Measurements from ENCODE around the gene MICU1.

Gene MICU1

DNA sequence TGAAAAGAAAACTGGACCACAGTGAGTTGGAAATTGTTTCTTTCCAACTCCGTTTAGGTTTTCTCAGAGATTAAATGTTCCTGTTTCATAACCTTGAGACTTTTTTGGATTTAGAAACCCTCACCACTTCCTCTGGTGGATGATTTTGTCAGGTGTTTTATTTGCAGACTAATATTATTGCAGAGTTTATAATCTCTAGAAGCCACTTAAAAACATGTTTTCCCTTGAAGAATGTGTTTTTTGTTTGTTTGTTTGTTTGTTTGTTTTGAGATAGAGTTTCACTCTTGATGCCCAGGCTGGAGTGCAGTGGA lies 520 bp upstream of the MICU1 start:
- DNase-seq (ENCODE audit: low read depth in 2 of 2), result no peak

- DNase-seq (ENCODE audit: low read depth in 2 of 2), result no peak
Measured at GRCh38 chr10:72625276-72625607, 637 bp downstream of the MICU1 start.

GRCh38 chr10:72622271-72622670 lies 3.6 kb downstream of the MICU1 start:
- DNase-seq (ENCODE audit: low read depth in 2 of 2), result no peak

DNA sequence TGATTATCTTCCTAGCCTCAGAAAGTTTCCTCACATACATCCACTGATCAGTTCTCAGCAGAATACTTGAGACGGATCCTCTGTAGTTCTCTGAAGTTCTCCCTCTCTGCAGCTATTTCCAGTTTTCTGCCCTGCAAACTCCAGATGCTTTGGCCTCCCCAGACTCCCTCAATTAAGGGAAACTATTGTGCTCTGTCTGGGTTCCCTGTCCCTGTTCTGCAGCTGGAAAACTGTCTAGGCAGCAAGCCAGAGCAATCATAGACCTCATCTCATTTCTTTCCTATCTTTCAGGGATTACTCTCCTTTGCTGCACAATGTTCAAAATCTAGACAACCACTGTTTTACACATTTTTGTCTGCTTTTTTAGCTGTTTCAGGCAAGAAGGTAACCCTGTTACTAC lies 9.2 kb downstream of the MICU1 start:
- DNase-seq (ENCODE audit: low read depth in 2 of 2), result no peak

- no peak for DNase-seq (ENCODE audit: low read depth in 2 of 2)
Measured at GRCh38 chr10:72615970-72616369, 9.9 kb downstream of the MICU1 start.

GRCh38 chr10:72612203-72612826 lies 13.6 kb downstream of the MICU1 start:
- DNase-seq (ENCODE audit: low read depth in 2 of 2), result no peak

DNA sequence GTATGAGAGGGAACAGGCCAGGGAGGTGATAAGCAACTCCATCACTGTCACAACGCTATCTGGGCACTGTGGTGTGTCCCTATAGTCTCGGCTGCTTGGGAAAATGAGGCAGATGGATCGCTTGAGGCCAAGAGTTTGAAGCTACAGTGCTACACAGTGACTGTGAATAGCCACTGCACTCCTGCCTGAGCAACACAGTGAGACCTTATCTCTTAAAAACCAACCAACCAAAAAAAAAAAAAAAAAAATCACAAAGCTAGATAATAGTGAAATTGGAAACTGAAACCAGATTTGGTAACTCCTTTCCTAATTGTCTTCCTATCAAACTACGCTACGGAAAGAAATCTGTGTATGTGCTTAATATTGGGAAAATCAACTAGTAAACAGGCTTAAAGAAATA lies 14.1 kb downstream of the MICU1 start:
- no peak for DNase-seq (ENCODE audit: low read depth in 2 of 2)

- DNase-seq (ENCODE audit: low read depth in 2 of 2), result no peak
Measured at GRCh38 chr10:72610466-72610865, 15.4 kb downstream of the MICU1 start.

- DNase-seq (ENCODE audit: low read depth in 2 of 2), result no peak
Measured at GRCh38 chr10:72605122-72605521, 20.8 kb downstream of the MICU1 start.

- no peak for DNase-seq (ENCODE audit: low read depth in 2 of 2)
Measured at GRCh38 chr10:72601144-72601543, 24.7 kb downstream of the MICU1 start.

GRCh38 chr10:72598769-72599701 lies 26.8 kb downstream of the MICU1 start:
- DNase-seq (ENCODE audit: low read depth in 2 of 2), result no peak

- DNase-seq (ENCODE audit: low read depth in 2 of 2), result no peak
Measured at GRCh38 chr10:72597897-72598296, 28.0 kb downstream of the MICU1 start.

DNA sequence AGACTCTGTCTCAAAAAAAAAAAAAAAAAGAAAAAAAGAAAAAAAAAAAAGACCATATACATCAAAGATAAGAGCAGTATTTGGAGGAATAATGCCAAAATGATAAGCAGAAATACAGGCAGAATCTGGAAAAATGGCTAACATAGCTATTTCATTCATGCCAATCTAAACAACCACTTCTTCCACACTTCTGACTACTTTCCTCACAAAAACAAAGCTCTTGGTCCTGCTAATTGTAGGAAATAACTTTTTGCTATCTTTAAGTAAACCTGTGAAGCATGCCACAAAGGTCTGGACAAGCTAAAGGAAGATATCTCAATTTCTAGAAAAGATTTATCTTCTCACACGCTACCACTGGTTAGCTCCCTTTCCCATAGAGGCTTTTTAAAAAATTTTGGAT lies 30.4 kb downstream of the MICU1 start:
- no peak for DNase-seq (ENCODE audit: low read depth in 2 of 2)

- no peak for DNase-seq (ENCODE audit: low read depth in 2 of 2)
Measured at GRCh38 chr10:72593963-72594362, 31.9 kb downstream of the MICU1 start.

DNA sequence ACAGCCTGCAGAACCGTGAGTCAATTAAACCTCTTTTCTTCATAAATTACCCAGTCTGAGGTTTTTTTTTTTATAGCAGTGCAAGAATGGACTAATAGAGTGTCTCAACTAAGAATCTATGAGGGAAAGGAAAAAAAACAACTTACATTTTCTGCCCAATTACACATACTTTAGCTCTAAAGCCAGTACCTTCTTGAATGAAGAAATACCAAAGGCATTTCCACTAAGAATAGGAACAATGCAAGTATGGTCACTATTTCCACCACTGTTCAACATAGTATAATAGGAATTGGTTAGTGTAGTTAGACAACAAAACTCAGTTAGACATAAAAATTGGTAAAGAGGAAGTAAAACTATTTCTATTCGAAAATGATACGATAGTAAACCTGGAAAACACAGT lies 37.6 kb downstream of the MICU1 start:
- no peak for DNase-seq (ENCODE audit: low read depth in 2 of 2)

DNA sequence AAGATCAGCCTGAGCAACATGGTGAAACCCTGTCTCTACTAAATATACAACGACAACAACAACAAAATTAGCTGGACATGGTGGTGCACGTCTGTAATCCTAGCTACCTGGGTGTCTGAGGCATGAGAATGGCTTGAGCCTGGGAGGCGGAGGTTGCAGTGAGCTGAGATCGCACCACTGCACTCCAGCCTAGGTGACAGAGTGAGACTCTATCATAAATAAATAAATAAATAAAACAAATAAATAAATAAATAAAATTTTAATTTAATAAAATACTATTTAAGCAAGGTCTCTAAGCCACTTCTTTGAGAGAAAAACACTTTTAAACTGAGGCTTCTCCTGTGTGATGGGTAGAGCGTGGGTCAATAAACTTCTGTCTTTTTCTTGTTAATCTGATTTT lies 38.3 kb downstream of the MICU1 start:
- DNase-seq (ENCODE audit: low read depth in 2 of 2), result no peak

GRCh38 chr10:72574636-72575035 lies 51.2 kb downstream of the MICU1 start:
- no peak for DNase-seq (ENCODE audit: low read depth in 2 of 2)

- no peak for DNase-seq (ENCODE audit: low read depth in 2 of 2)
Measured at GRCh38 chr10:72573079-72573478, 52.8 kb downstream of the MICU1 start.

DNA sequence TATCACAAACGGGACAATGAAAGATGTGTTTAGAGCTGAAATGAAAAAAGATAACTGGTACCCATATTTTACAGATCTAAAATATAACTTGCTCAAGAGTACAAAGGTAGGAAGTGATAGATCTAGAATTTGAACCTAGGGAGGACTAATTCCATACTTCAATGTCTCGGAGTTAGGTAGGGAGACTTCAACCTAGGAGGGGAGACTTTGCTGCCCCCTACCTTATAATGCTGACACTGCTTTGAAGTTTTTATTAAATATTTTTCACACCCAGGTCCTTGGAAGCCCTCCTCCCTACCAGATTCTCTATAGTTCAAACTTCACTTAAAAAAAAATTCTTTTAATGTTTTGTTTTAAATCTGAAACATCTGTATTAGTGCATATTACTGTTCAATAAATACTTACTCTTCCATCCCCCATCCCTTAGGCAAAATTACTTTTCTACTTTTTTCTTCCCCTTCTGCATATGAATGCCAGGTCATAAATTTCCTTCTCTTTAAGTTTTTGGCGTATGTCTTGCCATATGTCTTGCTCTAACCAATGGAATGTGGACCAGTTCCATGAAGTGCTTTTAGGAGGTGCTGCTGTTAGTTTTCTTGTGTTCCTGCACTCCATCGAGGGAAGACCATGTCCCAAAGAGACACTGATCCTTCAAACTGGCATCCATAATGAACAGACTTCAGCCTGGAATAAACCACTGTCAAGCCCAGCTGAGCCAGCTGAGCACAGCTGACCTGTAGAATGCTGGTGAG lies 57.8 kb downstream of the MICU1 start:
- DNase-seq (ENCODE audit: low read depth in 2 of 2), result no peak

GRCh38 chr10:72567421-72567820 lies 58.5 kb downstream of the MICU1 start:
- no peak for DNase-seq (ENCODE audit: low read depth in 2 of 2)

GRCh38 chr10:72564596-72564995 lies 61.3 kb downstream of the MICU1 start:
- DNase-seq (ENCODE audit: low read depth in 2 of 2), result no peak

DNA sequence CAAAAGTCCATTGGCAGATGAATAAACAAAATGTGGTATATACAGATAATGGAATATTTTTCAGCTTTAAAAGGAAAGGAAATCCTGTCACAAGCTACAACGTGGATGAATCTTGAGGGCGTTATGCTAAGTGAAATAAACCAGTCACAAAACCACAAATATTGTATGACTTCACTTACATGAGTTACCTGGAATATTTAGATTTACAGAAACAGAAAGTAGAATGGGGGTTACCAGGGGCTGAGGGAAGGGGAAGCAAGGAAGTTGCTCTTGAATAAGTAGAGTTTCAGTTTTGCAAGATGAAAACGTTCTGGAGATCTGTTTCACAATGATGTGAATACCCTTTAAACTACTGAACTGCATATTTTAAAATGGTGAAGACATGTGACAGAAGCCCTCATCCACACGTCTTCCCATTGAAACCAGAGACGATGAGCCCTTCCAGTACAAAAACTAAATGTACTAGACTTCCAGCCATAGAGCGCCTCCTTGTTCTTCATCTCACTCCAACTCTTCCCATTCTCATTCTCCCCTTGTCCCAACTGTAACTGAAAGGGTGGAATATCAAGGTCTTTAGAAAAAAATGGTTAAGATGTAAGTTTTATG lies 62.4 kb downstream of the MICU1 start:
- no peak for DNase-seq (ENCODE audit: low read depth in 2 of 2)
